GM23338 (cell line): ENCODE measurements around the gene SDHB. TPM values are rescaled to one million over a fixed set of nuclear protein-coding genes. Genes with fewer than 3 reads are reported as not detected.

Experiments
- ATAC-seq: fragments of 200-7000 bp; cut with Tn5 transposase; 3 replicates; pipeline ENCODE4 v1.9.1; 2020
- DNase-seq: peaks from one replicate; pipeline ENCODE4 v3.0.0-alpha.2; 2015; ENCODE audit warnings: low spot score
- H2AFZ ChIP-seq: fragments of 200-600 bp; sonication (generic); 2 replicates; pipeline ENCODE4 v1.8.0; 2016; ENCODE audit warnings: antibody characterized with exemption, mild to moderate bottlenecking, moderate library complexity
- H3F3A ChIP-seq: fragments of 200-600 bp; sonication (generic); replicated peaks from 2 replicates; pipeline ENCODE4 v1.8.0; 2017; ENCODE audit warnings: antibody characterized with exemption, mixed run types, low read depth
- H3K27ac ChIP-seq: fragments of 200-600 bp; sonication (generic); 2 replicates; pipeline ENCODE4 v1.6.1; 2016; ENCODE audit warnings: low read depth
- H3K27me3 ChIP-seq: fragments of 200-600 bp; sonication (generic); 2 replicates; pipeline ENCODE4 v1.8.0; 2016; ENCODE audit warnings: mild to moderate bottlenecking, mixed run types, moderate library complexity; ENCODE audit not compliant: insufficient read depth
- H3K36me3 ChIP-seq: fragments of 200-600 bp; sonication (generic); 2 replicates; pipeline ENCODE4 v1.8.0; 2016; ENCODE audit warnings: mild to moderate bottlenecking; ENCODE audit not compliant: insufficient read depth
- H3K4me1 ChIP-seq: fragments of 200-600 bp; sonication (generic); 2 replicates; pipeline ENCODE4 v1.8.0; 2016; ENCODE audit warnings: mild to moderate bottlenecking, moderate library complexity; ENCODE audit not compliant: insufficient read depth
- H3K4me2 ChIP-seq: fragments of 200-600 bp; sonication (generic); 2 replicates; pipeline ENCODE4 v1.7.1; 2017; ENCODE audit warnings: mixed run types
- H3K4me3 ChIP-seq: fragments of 200-600 bp; sonication (generic); 2 replicates; pipeline ENCODE4 v1.6.1; 2016; ENCODE audit warnings: mixed run types
- H3K79me2 ChIP-seq: fragments of 200-600 bp; sonication (generic); replicated peaks from 2 replicates; pipeline ENCODE4 v1.8.0; 2017; ENCODE audit warnings: mild to moderate bottlenecking; ENCODE audit not compliant: insufficient read depth
- H3K9me2 ChIP-seq: fragments of 200-600 bp; sonication (generic); 2 replicates; pipeline ENCODE4 v1.8.0; 2017; ENCODE audit not compliant: insufficient read depth
- H4K20me1 ChIP-seq: fragments of 200-600 bp; sonication (generic); replicated peaks from 2 replicates; pipeline ENCODE4 v1.8.0; 2017; ENCODE audit warnings: mild to moderate bottlenecking; ENCODE audit not compliant: insufficient read depth
- H3K27ac Mint-ChIP-seq: 2 replicates; pipeline ENCODE4 v1.8.0; 2020; ENCODE audit warnings: inconsistent platforms, mild to moderate bottlenecking, moderate library complexity, mixed read lengths
- H3K27me3 Mint-ChIP-seq: 3 replicates; pipeline ENCODE4 v1.8.0; 2022; ENCODE audit warnings: low read depth, mild to moderate bottlenecking, moderate library complexity, mixed read lengths, inconsistent platforms; ENCODE audit not compliant: insufficient read depth, poor library complexity
- H3K36me3 Mint-ChIP-seq: 3 replicates; pipeline ENCODE4 v1.8.0; 2021; ENCODE audit warnings: low read depth, mild to moderate bottlenecking, inconsistent platforms, moderate library complexity, mixed read lengths
- H3K4me1 Mint-ChIP-seq: 3 replicates; pipeline ENCODE4 v1.8.0; 2020; ENCODE audit warnings: mild to moderate bottlenecking, inconsistent platforms, mixed read lengths
- H3K4me3 Mint-ChIP-seq: 3 replicates; pipeline ENCODE4 v1.8.0; 2021; ENCODE audit warnings: moderate library complexity, mild to moderate bottlenecking, inconsistent platforms, mixed read lengths
- H3K9me3 Mint-ChIP-seq: 3 replicates; pipeline ENCODE4 v1.8.0; 2020; ENCODE audit warnings: moderate library complexity, mild to moderate bottlenecking, inconsistent platforms, mixed read lengths
- CREB1 ChIP-seq: fragments of 250-450 bp; sonication (Bioruptor Pico); IDR thresholded peaks from 2 replicates; pipeline ENCODE4 v1.5.0; 2020; ENCODE audit warnings: low read depth, mild to moderate bottlenecking, moderate library complexity
- CTCF ChIP-seq, 2 experiments: fragments of 200-600 bp in 1 of 2; sonication (generic) in 1 of 2; conservative IDR thresholded peaks; 2 replicates each; pipeline versions ENCODE4 v1.5.1 to v1.6.1; 2016 to 2017; ENCODE audit warnings: antibody characterized with exemption in 2 of 2, low read depth in 2 of 2, mild to moderate bottlenecking in 2 of 2, moderate library complexity in 1 of 2
- EZH2 ChIP-seq: fragments of 200-600 bp; sonication (generic); IDR thresholded peaks from one replicate; pipeline ENCODE4 v1.8.0; 2017; ENCODE audit warnings: antibody characterized with exemption, mild to moderate bottlenecking, low read depth; ENCODE audit not compliant: unreplicated experiment
- EZH2phosphoT487 ChIP-seq: fragments of 200-600 bp; sonication (generic); IDR thresholded peaks from one replicate; pipeline ENCODE4 v1.8.1; 2018; ENCODE audit warnings: antibody characterized with exemption; ENCODE audit not compliant: unreplicated experiment
- POLR2AphosphoS5 ChIP-seq: IDR thresholded peaks from 2 replicates; pipeline ENCODE4 v1.6.1; 2016; ENCODE audit warnings: antibody characterized with exemption, low read depth
- REST ChIP-seq: IDR thresholded peaks from one replicate; pipeline ENCODE4 v1.6.1; 2018; ENCODE audit warnings: antibody characterized with exemption; ENCODE audit not compliant: unreplicated experiment
- STAT1 ChIP-seq: IDR thresholded peaks from one replicate; pipeline ENCODE4 v1.6.1; 2016; ENCODE audit warnings: antibody characterized with exemption; ENCODE audit not compliant: unreplicated experiment
- ZNF114 ChIP-seq: fragments of 250-450 bp; sonication (Bioruptor Pico); IDR thresholded peaks from 2 replicates; pipeline ENCODE4 v1.5.0; 2020; ENCODE audit warnings: mild to moderate bottlenecking, moderate library complexity
- ZNF331 ChIP-seq: fragments of 250-450 bp; sonication (Bioruptor Pico); IDR thresholded peaks from 2 replicates; pipeline ENCODE4 v1.5.0; 2020; ENCODE audit warnings: low read depth, mild to moderate bottlenecking, moderate library complexity
- ZNF462 ChIP-seq: fragments of 250-450 bp; sonication (Bioruptor Pico); IDR thresholded peaks from 2 replicates; pipeline ENCODE4 v1.5.0; 2020; ENCODE audit warnings: mild to moderate bottlenecking, moderate library complexity
- polyA plus RNA-seq: library from polyadenylated mRNA; unstranded; fragments of >200 nt; fragmentation: Nextera tagmentation; extraction: Ambion mirVana; gene quantifications from 2 replicates; pipeline ENCODE4 v1.2.1, GENCODE V29; 2016
- total RNA-seq: library from RNA; depleted of rRNA; stranded (reverse); fragments of >200 nt; shearing (Covaris generic); gene quantifications from 2 replicates; pipeline ENCODE4 v1.2.3, GENCODE V29; 2014

The SDHB gene
- total and polyA plus RNA-seq, 2 experiments from 2014 or later: 72.8 to 112 TPM

GRCh38 chr1:17027900-17028299 lies 25.9 kb downstream of the SDHB start (continued):
- TF ChIP-seq ZNF462 (CRISPR knock-in tag) (no peak), ZNF114 (CRISPR knock-in tag) (no peak), CREB1 (no peak)

- no peak overlapping the region for H3K4me3 ChIP-seq
- Mint-ChIP-seq H3K27me3 (no peaks in the 10 kb centered on the region), H3K4me1 (no peaks in the 10 kb centered on the region), H3K36me3 (peaks cover 50% of the 10 kb centered on the region), H3K4me3 (no peak overlapping the region), H3K27ac (no peak overlapping the region), H3K9me3 (no peaks in the 10 kb centered on the region)
- ATAC-seq (no peak), DNase-seq (no peak)
- H3K36me3 ChIP-seq: peaks cover 45% of the 10 kb centered on the region
- no peak overlapping the region for H3K27ac ChIP-seq
- no peaks in the 10 kb centered on the region for H3K79me2 ChIP-seq
- H3K4me2 ChIP-seq: no peak overlapping the region
- no peaks in the 10 kb centered on the region for H3K4me1 ChIP-seq
- H3K27me3 ChIP-seq: no peaks in the 10 kb centered on the region
- H3F3A ChIP-seq: peaks cover 12% of the 10 kb centered on the region; the same call in 1 of the 2 replicates
- H4K20me1 ChIP-seq: peaks cover 2% of the 10 kb centered on the region
- no peaks in the 10 kb centered on the region for H3K9me2 ChIP-seq
- H2AFZ ChIP-seq: no peak overlapping the region
- no peak for TF ChIP-seq ZNF331
- no peak for TF ChIP-seq CREB1
- no peak for TF ChIP-seq EZH2
- TF ChIP-seq CTCF (conservative IDR thresholded peaks at IDR 0.05; ENCODE audit: low read depth in 2 of 2): no peak
- no peak for TF ChIP-seq ZNF114 (CRISPR knock-in tag)
- TF ChIP-seq STAT1: no peak
- no peak for TF ChIP-seq REST
- no peak for TF ChIP-seq EZH2phosphoT487
- no peak for TF ChIP-seq POLR2AphosphoS5
Measured at GRCh38 chr1:17027403-17027802, 26.4 kb downstream of the SDHB start.
